Measurements from ENCODE around the gene NOL8.
A peak's percentile ranks its signal among the peaks of the same experiment; 100 is the strongest.

Gene NOL8

DNA sequence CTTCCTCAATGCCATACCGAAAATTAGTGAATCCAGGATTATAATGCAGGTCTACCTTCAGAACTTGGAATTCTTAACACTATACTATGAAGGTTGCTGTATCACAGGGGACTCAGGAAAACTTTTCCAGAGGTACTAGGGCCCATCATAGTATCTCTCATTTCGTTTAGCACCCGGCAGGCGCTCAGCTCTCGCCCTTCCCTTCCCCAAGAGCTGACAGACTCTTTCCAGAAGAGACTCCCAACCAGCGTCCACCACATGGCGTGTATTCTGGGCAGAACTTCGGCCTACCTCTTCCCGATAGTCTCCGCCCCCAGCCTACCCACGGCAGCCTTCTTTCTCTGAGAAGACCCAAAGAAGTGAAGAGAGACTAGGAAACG lies 271 bp downstream of the NOL8 start:
- Histone ChIP-seq H3K79me1 (ENCODE audit: low read depth, low read length) (no peaks in the 10 kb centered on the region), H3K27me3 (ENCODE audit: control insufficient read depth in 3 of 3, insufficient read depth in 3 of 3, low read depth in 1 of 3, low read length in 3 of 3) (no peaks in the 10 kb centered on the region), H3K18ac (ENCODE audit: low read length) (no peak overlapping the region), H3K23ac (ENCODE audit: low read depth, low read length, poor library complexity) (no peak overlapping the region), H3K14ac (ENCODE audit: low read length) (no peak overlapping the region), H3K4me2 (ENCODE audit: insufficient read depth, low read length, poor library complexity, severe bottlenecking) (peak overlapping the region; percentile 76), H4K8ac (ENCODE audit: low read depth, low read length) (no peak overlapping the region), H3K9me3 (replicated peaks in 1 of 2; ENCODE audit: control insufficient read depth in 2 of 2, insufficient read depth in 1 of 2, low read depth in 1 of 2, low read length in 2 of 2) (no peaks in the 10 kb centered on the region), H2AK5ac (ENCODE audit: low read depth, low read length) (no peak overlapping the region), H2AFZ (ENCODE audit: low read length) (peak overlapping the region; percentile 95), H2BK15ac (ENCODE audit: low read length) (no peak overlapping the region), H3K4me1 (ENCODE audit: control insufficient read depth in 2 of 2, insufficient read depth in 1 of 2, low read depth in 1 of 2, low read length in 2 of 2) (peaks cover 4 to 10% of the 10 kb centered on the region in 2 donors), H3K9ac (ENCODE audit: low read depth, low read length, poor library complexity) (peak overlapping the region; percentile 80), H3K4me3 (ENCODE audit: low read length in 2 of 2) (peak overlapping the region; percentile 72 to 85), H2BK5ac (ENCODE audit: low read length) (no peak overlapping the region), H3K36me3 (replicated peaks in 1 of 2; ENCODE audit: control insufficient read depth in 2 of 2, insufficient read depth in 2 of 2, low read length in 2 of 2) (peaks cover 4 to 36% of the 10 kb centered on the region in 2 donors), H2BK120ac (ENCODE audit: low read depth, low read length) (no peak overlapping the region), H2BK12ac (ENCODE audit: low read length) (no peak overlapping the region), H4K91ac (ENCODE audit: low read depth, low read length, poor library complexity) (no peak overlapping the region), H3K4ac (ENCODE audit: low read length) (no peak overlapping the region), H3K27ac (replicated peaks; ENCODE audit: low read length) (no peak overlapping the region)
- no CpG with 5 or more reads among the region's 12 CpGs for WGBS, 2 donors (ENCODE audit: extremely low coverage in 2 of 2, insufficient read length in 2 of 2, insufficient replicate concordance in 1 of 2)
- DNase-seq (ENCODE audit: low spot score): no peak

DNA sequence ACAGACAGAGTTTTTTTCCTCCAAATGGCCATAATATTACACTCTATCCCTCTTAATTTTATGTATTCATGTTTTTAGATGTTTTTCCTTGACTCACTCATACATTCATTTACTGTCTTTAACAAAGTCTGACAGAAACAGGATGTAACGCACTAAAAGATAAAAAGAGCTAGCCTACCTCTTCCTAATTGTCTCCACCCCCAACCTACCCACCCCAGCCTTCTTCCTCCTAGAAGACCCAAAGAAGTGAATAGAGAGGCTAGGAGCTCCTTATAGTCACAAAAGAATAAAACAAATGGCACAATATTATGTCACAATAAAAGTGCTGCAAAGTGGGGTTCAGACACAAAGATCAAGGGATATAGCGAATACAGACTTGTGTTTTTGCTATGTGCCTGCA lies 719 bp downstream of the NOL8 start:
- no CpG with 5 or more reads among the region's 2 CpGs for WGBS, 2 donors (ENCODE audit: extremely low coverage in 2 of 2, insufficient read length in 2 of 2, insufficient replicate concordance in 1 of 2)
- H3K36me3 ChIP-seq (replicated peaks in 1 of 2; ENCODE audit: control insufficient read depth in 2 of 2, insufficient read depth in 2 of 2, low read length in 2 of 2): peaks cover 7 to 41% of the 10 kb centered on the region in 2 donors
- peak overlapping the region; percentile 76 for H3K4me2 ChIP-seq (ENCODE audit: insufficient read depth, low read length, poor library complexity, severe bottlenecking)
- H4K91ac ChIP-seq (ENCODE audit: low read depth, low read length, poor library complexity): no peak overlapping the region
- H2BK12ac ChIP-seq (ENCODE audit: low read length): no peak overlapping the region
- H3K14ac ChIP-seq (ENCODE audit: low read length): no peak overlapping the region
- H3K4me3 ChIP-seq (ENCODE audit: low read length in 2 of 2): peak overlapping the region; percentile 72 to 85
- H2AK5ac ChIP-seq (ENCODE audit: low read depth, low read length): no peak overlapping the region
- H3K23ac ChIP-seq (ENCODE audit: low read depth, low read length, poor library complexity): no peak overlapping the region
- H4K8ac ChIP-seq (ENCODE audit: low read depth, low read length): no peak overlapping the region
- no peak overlapping the region for H3K4ac ChIP-seq (ENCODE audit: low read length)
- peaks cover 4 to 10% of the 10 kb centered on the region in 2 donors for H3K4me1 ChIP-seq (ENCODE audit: control insufficient read depth in 2 of 2, insufficient read depth in 1 of 2, low read depth in 1 of 2, low read length in 2 of 2)
- peak overlapping the region; percentile 95 for H2AFZ ChIP-seq (ENCODE audit: low read length)
- no peak overlapping the region for H2BK15ac ChIP-seq (ENCODE audit: low read length)
- H3K18ac ChIP-seq (ENCODE audit: low read length): no peak overlapping the region
- no peak overlapping the region for H3K9ac ChIP-seq (ENCODE audit: low read depth, low read length, poor library complexity)
- no peaks in the 10 kb centered on the region for H3K9me3 ChIP-seq (replicated peaks in 1 of 2; ENCODE audit: control insufficient read depth in 2 of 2, insufficient read depth in 1 of 2, low read depth in 1 of 2, low read length in 2 of 2)
- no peak overlapping the region for H2BK5ac ChIP-seq (ENCODE audit: low read length)
- H2BK120ac ChIP-seq (ENCODE audit: low read depth, low read length): no peak overlapping the region
- no peaks in the 10 kb centered on the region for H3K27me3 ChIP-seq (ENCODE audit: control insufficient read depth in 3 of 3, insufficient read depth in 3 of 3, low read depth in 1 of 3, low read length in 3 of 3)
- no peak overlapping the region for H3K27ac ChIP-seq (replicated peaks; ENCODE audit: low read length)
- no peaks in the 10 kb centered on the region for H3K79me1 ChIP-seq (ENCODE audit: low read depth, low read length)
- DNase-seq (ENCODE audit: low spot score): no peak

DNA sequence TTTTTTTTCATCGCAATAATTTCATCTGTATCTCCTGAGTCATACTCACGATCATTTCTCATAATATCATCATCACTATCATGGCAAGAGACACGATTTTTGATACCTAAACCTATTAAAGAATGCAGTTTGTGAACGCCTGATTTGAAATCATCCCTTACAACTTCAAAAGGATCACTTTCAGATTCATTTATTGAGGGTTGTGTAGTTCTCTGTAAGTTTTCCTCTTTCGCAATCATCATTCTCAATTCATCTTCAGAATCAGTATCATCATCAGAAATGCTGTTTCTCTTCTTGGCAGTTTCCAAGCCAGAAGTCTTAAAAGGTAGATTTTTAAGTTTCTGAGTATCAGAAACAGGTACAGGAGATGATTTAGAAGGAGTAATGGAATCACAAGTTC lies 9.7 kb downstream of the NOL8 start:
- H2BK5ac ChIP-seq (ENCODE audit: low read length): no peak overlapping the region
- H3K9ac ChIP-seq (ENCODE audit: low read depth, low read length, poor library complexity): no peak overlapping the region
- no peak overlapping the region for H2BK15ac ChIP-seq (ENCODE audit: low read length)
- WGBS, 2 donors (ENCODE audit: extremely low coverage in 2 of 2, insufficient read length in 2 of 2, insufficient replicate concordance in 1 of 2): 100% methylated on average over 2 of the region's 5 CpGs; no CpG with 5 or more reads in 1 of the 2 donors
- H3K23ac ChIP-seq (ENCODE audit: low read depth, low read length, poor library complexity): no peak overlapping the region
- H2BK120ac ChIP-seq (ENCODE audit: low read depth, low read length): no peak overlapping the region
- no peak overlapping the region for H2AFZ ChIP-seq (ENCODE audit: low read length)
- H4K8ac ChIP-seq (ENCODE audit: low read depth, low read length): no peak overlapping the region
- no peak overlapping the region for H4K91ac ChIP-seq (ENCODE audit: low read depth, low read length, poor library complexity)
- no peak overlapping the region for H3K18ac ChIP-seq (ENCODE audit: low read length)
- H3K36me3 ChIP-seq (replicated peaks in 1 of 2; ENCODE audit: control insufficient read depth in 2 of 2, insufficient read depth in 2 of 2, low read length in 2 of 2): peaks cover 27 to 95% of the 10 kb centered on the region in 2 donors
- DNase-seq (ENCODE audit: low spot score): no peak
- H3K4me2 ChIP-seq (ENCODE audit: insufficient read depth, low read length, poor library complexity, severe bottlenecking): no peak overlapping the region
- no peaks in the 10 kb centered on the region for H3K4me1 ChIP-seq (ENCODE audit: control insufficient read depth in 2 of 2, insufficient read depth in 1 of 2, low read depth in 1 of 2, low read length in 2 of 2)
- no peak overlapping the region for H2BK12ac ChIP-seq (ENCODE audit: low read length)
- no peak overlapping the region for H3K4me3 ChIP-seq (ENCODE audit: low read length in 2 of 2)
- H3K27ac ChIP-seq (replicated peaks; ENCODE audit: low read length): no peak overlapping the region
- no peak overlapping the region for H3K4ac ChIP-seq (ENCODE audit: low read length)
- H3K27me3 ChIP-seq (ENCODE audit: control insufficient read depth in 3 of 3, insufficient read depth in 3 of 3, low read depth in 1 of 3, low read length in 3 of 3): no peaks in the 10 kb centered on the region
- H2AK5ac ChIP-seq (ENCODE audit: low read depth, low read length): no peak overlapping the region
- H3K79me1 ChIP-seq (ENCODE audit: low read depth, low read length): peaks cover 2% of the 10 kb centered on the region
- no peak overlapping the region for H3K14ac ChIP-seq (ENCODE audit: low read length)
- no peaks in the 10 kb centered on the region for H3K9me3 ChIP-seq (replicated peaks in 1 of 2; ENCODE audit: control insufficient read depth in 2 of 2, insufficient read depth in 1 of 2, low read depth in 1 of 2, low read length in 2 of 2)

DNA sequence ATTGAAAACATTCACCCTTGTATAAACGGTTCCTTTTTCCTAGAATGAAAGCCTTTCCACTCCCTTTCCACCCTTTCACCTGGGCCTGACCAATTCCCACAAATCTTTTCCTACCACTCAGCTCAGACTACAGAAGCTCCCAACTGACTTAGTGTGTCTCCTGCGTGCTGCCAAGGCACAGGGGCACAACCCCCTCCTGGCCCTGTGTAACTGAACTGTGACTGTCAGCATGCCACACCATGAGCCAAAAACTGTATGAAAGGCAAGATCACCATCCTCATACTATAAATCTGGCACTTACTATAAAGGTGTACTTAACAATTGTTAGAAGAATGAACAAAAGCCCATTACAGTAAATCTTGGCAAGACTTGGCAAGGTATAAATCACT lies 11.5 kb downstream of the NOL8 start:
- Histone ChIP-seq H2BK5ac (ENCODE audit: low read length) (no peak overlapping the region), H2BK12ac (ENCODE audit: low read length) (no peak overlapping the region), H3K79me1 (ENCODE audit: low read depth, low read length) (peaks cover 2% of the 10 kb centered on the region), H3K4me2 (ENCODE audit: insufficient read depth, low read length, poor library complexity, severe bottlenecking) (no peak overlapping the region), H3K14ac (ENCODE audit: low read length) (no peak overlapping the region), H3K27ac (replicated peaks; ENCODE audit: low read length) (no peak overlapping the region), H2BK15ac (ENCODE audit: low read length) (no peak overlapping the region), H2BK120ac (ENCODE audit: low read depth, low read length) (no peak overlapping the region), H3K4me3 (ENCODE audit: low read length in 2 of 2) (no peak overlapping the region), H2AFZ (ENCODE audit: low read length) (no peak overlapping the region), H4K8ac (ENCODE audit: low read depth, low read length) (no peak overlapping the region), H3K36me3 (replicated peaks in 1 of 2; ENCODE audit: control insufficient read depth in 2 of 2, insufficient read depth in 2 of 2, low read length in 2 of 2) (peaks cover 27 to 95% of the 10 kb centered on the region in 2 donors), H3K23ac (ENCODE audit: low read depth, low read length, poor library complexity) (no peak overlapping the region), H3K9me3 (replicated peaks in 1 of 2; ENCODE audit: control insufficient read depth in 2 of 2, insufficient read depth in 1 of 2, low read depth in 1 of 2, low read length in 2 of 2) (no peaks in the 10 kb centered on the region), H3K4ac (ENCODE audit: low read length) (no peak overlapping the region), H3K18ac (ENCODE audit: low read length) (no peak overlapping the region), H3K4me1 (ENCODE audit: control insufficient read depth in 2 of 2, insufficient read depth in 1 of 2, low read depth in 1 of 2, low read length in 2 of 2) (no peaks in the 10 kb centered on the region), H2AK5ac (ENCODE audit: low read depth, low read length) (no peak overlapping the region), H3K9ac (ENCODE audit: low read depth, low read length, poor library complexity) (no peak overlapping the region), H3K27me3 (ENCODE audit: control insufficient read depth in 3 of 3, insufficient read depth in 3 of 3, low read depth in 1 of 3, low read length in 3 of 3) (no peaks in the 10 kb centered on the region), H4K91ac (ENCODE audit: low read depth, low read length, poor library complexity) (no peak overlapping the region)
- DNase-seq (ENCODE audit: low spot score): no peak
- WGBS, 2 donors (ENCODE audit: extremely low coverage in 2 of 2, insufficient read length in 2 of 2, insufficient replicate concordance in 1 of 2): no CpG with 5 or more reads among the region's 2 CpGs

Measured in neuronal stem cell (in vitro differentiated cells).